Fibroblast of lung (primary cell): ENCODE measurements around the gene GLTPD2. TPM values are rescaled to one million over a fixed set of nuclear protein-coding genes. Genes with fewer than 3 reads are reported as not detected.

Experiments used
- DNase-seq, 2 donors: peaks; one replicate each; pipeline versions ENCODE4 v3.0.0 to v3.0.0-alpha.2; 2010; ENCODE audit warnings: low read depth in 2 of 2
- H2AFZ ChIP-seq: 2 replicates; pipeline ENCODE4 v1.5.1; 2012; ENCODE audit warnings: low read length, control low read depth, inconsistent platforms
- H3K27ac ChIP-seq: 2 replicates; pipeline ENCODE4 v1.5.1; 2011; ENCODE audit warnings: low read length, control low read depth; ENCODE audit not compliant: insufficient read depth
- H3K27me3 ChIP-seq: 2 replicates; pipeline ENCODE4 v1.5.1; 2011; ENCODE audit warnings: mild to moderate bottlenecking, low read length; ENCODE audit not compliant: control insufficient read depth, insufficient read depth
- H3K36me3 ChIP-seq: 2 replicates; pipeline ENCODE4 v1.5.1; 2011; ENCODE audit warnings: low read length; ENCODE audit not compliant: control insufficient read depth, insufficient read depth
- H3K4me1 ChIP-seq: 2 replicates; pipeline ENCODE4 v1.5.1; 2011; ENCODE audit warnings: low read length; ENCODE audit not compliant: control insufficient read depth, insufficient read depth; ENCODE audit errors: extremely low read depth
- H3K4me2 ChIP-seq: 2 replicates; pipeline ENCODE4 v1.5.1; 2011; ENCODE audit warnings: low read length, control low read depth; ENCODE audit not compliant: insufficient read depth; ENCODE audit errors: extremely low read depth
- H3K4me3 ChIP-seq, 4 experiments: fragments of 200-600 bp in 1 of 4; sonication (generic) in 1 of 4; replicated peaks in 1 of 4; 2 replicates each; pipeline ENCODE4 v1.5.1; 2011 to 2016; ENCODE audit warnings: low read length in 4 of 4, low read depth in 3 of 4, mild to moderate bottlenecking in 3 of 4, control low read depth in 2 of 4, inconsistent platforms in 1 of 4, mixed read lengths in 1 of 4; ENCODE audit not compliant: insufficient read depth in 1 of 4; ENCODE audit errors: control extremely low read depth in 1 of 4
- H3K79me2 ChIP-seq: 2 replicates; pipeline ENCODE4 v1.5.1; 2012; ENCODE audit warnings: mild to moderate bottlenecking, low read length, inconsistent platforms; ENCODE audit not compliant: control insufficient read depth, insufficient read depth
- H3K9ac ChIP-seq: 2 replicates; pipeline ENCODE4 v1.5.1; 2011; ENCODE audit warnings: mild to moderate bottlenecking, low read length, control low read depth; ENCODE audit not compliant: insufficient read depth
- H3K9me3 ChIP-seq: 2 replicates; pipeline ENCODE4 v1.5.1; 2012; ENCODE audit warnings: low read depth, low read length; ENCODE audit not compliant: control insufficient read depth, insufficient read depth
- H4K20me1 ChIP-seq: 2 replicates; pipeline ENCODE4 v1.5.1; 2011; ENCODE audit warnings: low read length; ENCODE audit not compliant: control insufficient read depth, insufficient read depth; ENCODE audit errors: extremely low read depth
- CTCF ChIP-seq, 2 donors: IDR thresholded peaks in 1 of 2; conservative IDR thresholded peaks in 1 of 2; 1 replicate in 1 of 2; 2 replicates in 1 of 2; pipeline ENCODE4 v1.5.1; 2011 to 2012; ENCODE audit warnings: low read length in 2 of 2, control low read depth in 1 of 2, inconsistent platforms in 1 of 2, low read depth in 1 of 2, mild to moderate bottlenecking in 1 of 2
- EZH2 ChIP-seq: IDR thresholded peaks from 2 replicates; pipeline ENCODE4 v1.5.1; 2012; ENCODE audit warnings: low read length, control low read depth, mild to moderate bottlenecking; ENCODE audit errors: missing control alignments
- polyA plus RNA-seq, 2 donors: library from polyadenylated mRNA; depleted of rRNA in 1 of 2; stranded (reverse) in 1 of 2; unstranded in 1 of 2; fragments of >200 nt; gene quantifications; 2 replicates each; pipeline ENCODE4 v1.2.1, GENCODE V29; 2011 to 2012; ENCODE audit warnings: missing spikeins in 1 of 2
- total RNA-seq: library from RNA; depleted of rRNA; stranded (reverse); fragments of >200 nt; gene quantifications from 2 replicates; pipeline ENCODE4 v1.2.1, GENCODE V29; 2014

The GLTPD2 gene
- total and polyA plus RNA-seq, 2 donors (not counting 1 experiment from before 2014, with no cell fraction given), result not detected

GRCh38 chr17:4782652-4783051 is 6.1 kb upstream of the GLTPD2 start:
- Histone ChIP-seq H3K9me3 (no peaks in the 10 kb centered on the region), H3K79me2 (no peaks in the 10 kb centered on the region), H3K4me1 (peaks cover 4% of the 10 kb centered on the region), H3K9ac (no peak overlapping the region), H3K27ac (no peak overlapping the region), H3K4me2 (no peak overlapping the region), H2AFZ (no peak overlapping the region), H4K20me1 (no peaks in the 10 kb centered on the region), H3K27me3 (peaks cover 5% of the 10 kb centered on the region), H3K36me3 (no peaks in the 10 kb centered on the region), H3K4me3 (no peak overlapping the region)
- TF ChIP-seq CTCF (conservative IDR thresholded peaks at IDR 0.05 in 1 of 2, IDR thresholded peaks at IDR 0.05 in 1 of 2; ENCODE audit: low read depth in 1 of 2, low read length in 2 of 2) (no peak), EZH2 (no peak)
- no peak for DNase-seq

DNA sequence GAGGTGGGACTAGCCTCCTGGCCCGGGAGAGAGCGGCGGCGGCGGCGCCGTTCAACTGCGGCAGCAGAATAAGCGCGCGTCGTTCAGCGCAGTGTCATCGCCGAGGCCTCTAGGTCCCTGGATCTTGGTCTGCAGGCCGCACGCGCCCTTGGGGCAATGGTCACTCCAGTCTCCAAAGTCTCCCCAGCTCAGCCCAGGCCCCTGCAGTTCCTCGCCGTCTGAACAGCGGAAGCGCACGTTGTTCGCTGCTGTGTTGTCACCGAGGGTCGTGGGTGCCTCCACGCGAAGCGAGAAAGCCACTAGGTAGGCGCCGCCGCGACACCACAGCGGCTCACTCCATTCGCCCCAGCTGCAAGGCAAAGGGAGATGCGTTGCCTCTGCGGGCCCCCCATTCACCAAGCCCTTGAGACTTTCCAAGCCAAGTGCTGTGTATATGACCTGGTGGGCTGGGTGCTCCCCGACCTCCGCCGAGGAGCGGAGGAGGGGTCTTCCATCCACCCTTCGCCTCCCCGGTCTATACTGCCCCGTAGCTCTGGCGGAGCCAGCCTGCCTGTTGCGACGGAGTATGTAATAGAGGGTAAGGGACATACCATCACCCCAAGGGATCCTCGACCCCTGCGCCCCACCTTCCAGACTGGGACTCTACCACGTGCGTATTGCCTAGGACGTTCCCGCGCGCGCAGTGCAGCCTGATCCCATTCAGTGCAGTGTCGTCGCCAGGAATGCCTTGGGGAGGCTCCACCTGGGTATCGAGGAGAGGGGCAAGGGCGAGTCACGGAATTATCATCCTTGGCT is 3.3 kb upstream of the GLTPD2 start:
- TF ChIP-seq CTCF (conservative IDR thresholded peaks at IDR 0.05 in 1 of 2, IDR thresholded peaks at IDR 0.05 in 1 of 2; ENCODE audit: low read depth in 1 of 2, low read length in 2 of 2), result no peak
- TF ChIP-seq EZH2, result peak; percentile 57
- Histone ChIP-seq H3K27ac (no peak overlapping the region), H3K4me3 (peak overlapping the region in 3 of 4 experiments; percentile 5 to 33 (median 7)), H3K9me3 (no peaks in the 10 kb centered on the region), H3K27me3 (peaks cover 5% of the 10 kb centered on the region), H3K9ac (no peak overlapping the region), H4K20me1 (no peaks in the 10 kb centered on the region), H3K79me2 (no peaks in the 10 kb centered on the region), H2AFZ (peak overlapping the region; percentile 49), H3K4me2 (peak overlapping the region; percentile 78), H3K4me1 (peaks cover 8% of the 10 kb centered on the region), H3K36me3 (no peaks in the 10 kb centered on the region)
- no peak for DNase-seq

- peak in 1 of 2 donors; percentile 22 for DNase-seq
- TF ChIP-seq EZH2 (no peak), CTCF (conservative IDR thresholded peaks at IDR 0.05 in 1 of 2, IDR thresholded peaks at IDR 0.05 in 1 of 2; ENCODE audit: low read depth in 1 of 2, low read length in 2 of 2) (no peak)
These were observed 2.7 kb upstream of the GLTPD2 start, which contains the start of gene VMO1 for GRCh38 chr17:4786106-4786511. VMO1 (minus strand) TSS chr17:4786364; CDS start chr17:4786352, 12 bp downstream.

More at GRCh38 chr17:4786106-4786511, 2.7 kb upstream of the GLTPD2 start, which contains the start of gene VMO1:
- H3K9ac ChIP-seq, result no peak within 1 kb of the TSS
- no peaks in the 10 kb centered on the region for H3K36me3 ChIP-seq
- no peaks in the 10 kb centered on the region for H3K79me2 ChIP-seq
- peaks cover 8% of the 10 kb centered on the region for H3K4me1 ChIP-seq
- H3K9me3 ChIP-seq, result no peaks in the 10 kb centered on the region
- peaks cover 5% of the 10 kb centered on the region for H3K27me3 ChIP-seq
- peak within 1 kb of the TSS; percentile 78 for H3K4me2 ChIP-seq
- H3K4me3 ChIP-seq, result peak within 1 kb of the TSS; percentile 5 to 33 (median 16)
- peak within 1 kb of the TSS; percentile 49 for H2AFZ ChIP-seq
- no peak within 1 kb of the TSS for H3K27ac ChIP-seq
- no peaks in the 10 kb centered on the region for H4K20me1 ChIP-seq
